ENCODE results near the gene ARHGAP15.

The ARHGAP15 gene

GRCh38 chr2:143473216-143473615 is 344.0 kb downstream of the ARHGAP15 start:
- Mint-ChIP-seq H3K27me3 (ENCODE audit: low read depth, poor library complexity) (peaks cover 4% of the 10 kb centered on the region), H3K4me3 (no peak overlapping the region), H3K4me1 (no peaks in the 10 kb centered on the region), H3K36me3 (ENCODE audit: low read depth) (no peaks in the 10 kb centered on the region), H3K9me3 (no peaks in the 10 kb centered on the region), H3K27ac (no peak overlapping the region)
- no peak for DNase-seq
- TF ChIP-seq CTCF (IDR thresholded peaks at IDR 0.05): no peak

- no peak overlapping the region for H3K27ac Mint-ChIP-seq
- no peak for TF ChIP-seq CTCF (IDR thresholded peaks at IDR 0.05)
- no peaks in the 10 kb centered on the region for H3K36me3 Mint-ChIP-seq (ENCODE audit: low read depth)
- H3K9me3 Mint-ChIP-seq: no peaks in the 10 kb centered on the region
- no peaks in the 10 kb centered on the region for H3K4me1 Mint-ChIP-seq
- H3K27me3 Mint-ChIP-seq (ENCODE audit: low read depth, poor library complexity): peaks cover 4% of the 10 kb centered on the region
- no peak for DNase-seq
- H3K4me3 Mint-ChIP-seq: no peak overlapping the region
These were observed 344.6 kb downstream of the ARHGAP15 start for GRCh38 chr2:143473820-143474219.

- Mint-ChIP-seq H3K4me1 (no peaks in the 10 kb centered on the region), H3K27ac (no peak overlapping the region), H3K4me3 (no peak overlapping the region), H3K27me3 (ENCODE audit: low read depth, poor library complexity) (peaks cover 4% of the 10 kb centered on the region), H3K9me3 (no peaks in the 10 kb centered on the region), H3K36me3 (ENCODE audit: low read depth) (no peaks in the 10 kb centered on the region)
- no peak for TF ChIP-seq CTCF (IDR thresholded peaks at IDR 0.05)
- no peak for DNase-seq
These were observed 345.4 kb downstream of the ARHGAP15 start for GRCh38 chr2:143474586-143474985.

GRCh38 chr2:143475041-143475776 is 346.0 kb downstream of the ARHGAP15 start:
- no peak for TF ChIP-seq CTCF (IDR thresholded peaks at IDR 0.05)
- H3K27ac Mint-ChIP-seq: no peak overlapping the region
- no peak overlapping the region for H3K4me3 Mint-ChIP-seq
- no peaks in the 10 kb centered on the region for H3K4me1 Mint-ChIP-seq
- no peaks in the 10 kb centered on the region for H3K9me3 Mint-ChIP-seq
- peaks cover 4% of the 10 kb centered on the region for H3K27me3 Mint-ChIP-seq (ENCODE audit: low read depth, poor library complexity)
- H3K36me3 Mint-ChIP-seq (ENCODE audit: low read depth): no peaks in the 10 kb centered on the region
- DNase-seq: no peak

- no peaks in the 10 kb centered on the region for H3K36me3 Mint-ChIP-seq (ENCODE audit: low read depth)
- no peak for DNase-seq
- H3K27ac Mint-ChIP-seq: no peak overlapping the region
- no peak for TF ChIP-seq CTCF (IDR thresholded peaks at IDR 0.05)
- no peak overlapping the region for H3K4me3 Mint-ChIP-seq
- peaks cover 4% of the 10 kb centered on the region for H3K27me3 Mint-ChIP-seq (ENCODE audit: low read depth, poor library complexity)
- no peaks in the 10 kb centered on the region for H3K9me3 Mint-ChIP-seq
- peaks cover 6% of the 10 kb centered on the region for H3K4me1 Mint-ChIP-seq
These were observed 347.3 kb downstream of the ARHGAP15 start for GRCh38 chr2:143476336-143477087.
